IMR-90 (cell line): ENCODE data around the gene ZNHIT6. TPM values are rescaled to one million over a fixed set of nuclear protein-coding genes. Genes with fewer than 3 reads are reported as not detected.
A peak's percentile ranks its signal among the peaks of the same experiment; 100 is the strongest.

Experiments
- ATAC-seq: fragments of 200-7000 bp; cut with Tn5 transposase; 2 replicates; pipeline ENCODE4 v1.9.1; 2020; ENCODE audit warnings: low read depth, mild to moderate bottlenecking, moderate library complexity
- BruUV-seq: library from RNA; stranded (reverse); fragments of 400-500 nt; replicated peaks from 2 replicates; lab custom pipeline; 2021; lab: Mats Ljungman, UMichigan
- CTCF ChIA-PET: fragments of 300-600 bp; formaldehyde crosslinking; extraction: SDS; loops from one replicate; lab custom pipeline; 2021; ENCODE audit warnings: antibody characterized with exemption; lab: Yijun Ruan, JAX
- POLR2A ChIA-PET: fragments of 300-600 bp; sonication (Branson Sonifier 250); formaldehyde crosslinking; loops from one replicate; lab custom pipeline; 2022; ENCODE audit warnings: antibody characterized with exemption; ENCODE audit not compliant: unreplicated experiment; lab: Charles Lee
- DNase-seq: peaks from one replicate; pipeline ENCODE4 v3.0.0; 2013
- H2AFZ ChIP-seq: replicated peaks from 2 replicates; pipeline ENCODE3; 2013; ENCODE audit warnings: low read length, mild to moderate bottlenecking; ENCODE audit not compliant: poor library complexity
- H2AK5ac ChIP-seq: 2 replicates; pipeline ENCODE4 v1.6.1; 2013; ENCODE audit warnings: low read depth, low read length, inconsistent platforms
- H2AK9ac ChIP-seq: replicated peaks from 2 replicates; pipeline ENCODE3; 2013; ENCODE audit warnings: mild to moderate bottlenecking, low read depth, low read length, moderate library complexity; ENCODE audit not compliant: poor library complexity
- H2BK120ac ChIP-seq: 2 replicates; pipeline ENCODE4 v1.6.1; 2013; ENCODE audit warnings: low read depth, low read length, inconsistent platforms
- H2BK15ac ChIP-seq: 3 replicates; pipeline ENCODE4 v1.6.1; 2013; ENCODE audit warnings: low read depth, low read length, inconsistent platforms
- H2BK20ac ChIP-seq: 2 replicates; pipeline ENCODE4 v1.6.1; 2013; ENCODE audit warnings: low read depth, mild to moderate bottlenecking, inconsistent platforms, low read length, moderate library complexity
- H2BK5ac ChIP-seq: 2 replicates; pipeline ENCODE4 v1.6.1; 2013; ENCODE audit warnings: mild to moderate bottlenecking, low read depth, low read length, inconsistent platforms; ENCODE audit not compliant: poor library complexity, severe bottlenecking
- H3K14ac ChIP-seq: replicated peaks from 2 replicates; pipeline ENCODE4 v1.6.1; 2013; ENCODE audit warnings: low read depth, low read length, inconsistent platforms
- H3K18ac ChIP-seq: 2 replicates; pipeline ENCODE4 v1.6.1; 2013; ENCODE audit warnings: low read depth, low read length, control low read depth
- H3K23ac ChIP-seq: 2 replicates; pipeline ENCODE4 v1.6.1; 2013; ENCODE audit warnings: low read depth, low read length, inconsistent platforms
- H3K27ac ChIP-seq: 2 replicates; pipeline ENCODE4 v1.5.1; 2013; ENCODE audit warnings: mild to moderate bottlenecking, control low read depth, low read length; ENCODE audit not compliant: insufficient read depth
- H3K27me3 ChIP-seq: 2 replicates; pipeline ENCODE4 v1.6.1; 2013; ENCODE audit warnings: low read length; ENCODE audit not compliant: control insufficient read depth, insufficient read depth
- H3K36me3 ChIP-seq: 2 replicates; pipeline ENCODE4 v1.6.1; 2013; ENCODE audit warnings: low read length, mixed read lengths; ENCODE audit not compliant: control insufficient read depth, insufficient read depth
- H3K4ac ChIP-seq: 2 replicates; pipeline ENCODE4 v1.6.1; 2013; ENCODE audit warnings: low read depth, low read length, inconsistent platforms
- H3K4me1 ChIP-seq: 2 replicates; pipeline ENCODE4 v1.6.1; 2013; ENCODE audit warnings: low read length, mixed read lengths; ENCODE audit not compliant: control insufficient read depth, insufficient read depth
- H3K4me2 ChIP-seq: 2 replicates; pipeline ENCODE4 v1.6.1; 2013; ENCODE audit warnings: low read depth, mild to moderate bottlenecking, control low read depth, low read length, moderate library complexity
- H3K4me3 ChIP-seq: 2 replicates; pipeline ENCODE4 v1.5.1; 2013; ENCODE audit warnings: low read depth, mild to moderate bottlenecking, control low read depth, low read length, moderate library complexity; ENCODE audit not compliant: insufficient read depth
- H3K56ac ChIP-seq: 2 replicates; pipeline ENCODE4 v1.6.1; 2013; ENCODE audit warnings: low read length, inconsistent platforms; ENCODE audit not compliant: insufficient read depth; ENCODE audit errors: extremely low read depth
- H3K79me1 ChIP-seq, 2 experiments: 2 replicates each; pipeline ENCODE4 v1.6.1; 2013; ENCODE audit warnings: low read length in 2 of 2, inconsistent platforms in 1 of 2, low read depth in 1 of 2
- H3K9ac ChIP-seq: 2 replicates; pipeline ENCODE4 v1.6.1; 2013; ENCODE audit warnings: low read depth, low read length, control low read depth
- H3K9me1 ChIP-seq: 2 replicates; pipeline ENCODE4 v1.6.1; 2013; ENCODE audit warnings: low read length, inconsistent platforms; ENCODE audit not compliant: insufficient read depth
- H3K9me3 ChIP-seq: 2 replicates; pipeline ENCODE4 v1.6.1; 2013; ENCODE audit warnings: low read length; ENCODE audit not compliant: control insufficient read depth, insufficient read depth
- H4K20me1 ChIP-seq: 2 replicates; pipeline ENCODE4 v1.6.1; 2013; ENCODE audit warnings: low read length, inconsistent platforms; ENCODE audit not compliant: insufficient read depth
- H4K5ac ChIP-seq: 2 replicates; pipeline ENCODE4 v1.6.1; 2013; ENCODE audit warnings: mild to moderate bottlenecking, low read depth, low read length, control low read depth
- H4K8ac ChIP-seq, 2 experiments: 2 replicates each; pipeline ENCODE4 v1.6.1; 2013; ENCODE audit warnings: low read depth in 2 of 2, low read length in 2 of 2, control low read depth in 1 of 2, inconsistent platforms in 1 of 2
- H4K91ac ChIP-seq: 2 replicates; pipeline ENCODE4 v1.6.1; 2013; ENCODE audit warnings: low read depth, low read length, inconsistent platforms; ENCODE audit not compliant: insufficient read depth
- BHLHE40 ChIP-seq: fragments of 150-350 bp; IDR thresholded peaks from 2 replicates; pipeline ENCODE4 v1.6.1; 2016; ENCODE audit warnings: mild to moderate bottlenecking, low read depth, low read length
- MAFK ChIP-seq: IDR thresholded peaks from 2 replicates; pipeline ENCODE4 v1.6.1; 2012; ENCODE audit warnings: low read depth, low read length, improper control_type of control experiment
- MAZ ChIP-seq: IDR thresholded peaks from 2 replicates; pipeline ENCODE4 v1.6.1; 2012; ENCODE audit warnings: low read depth, mild to moderate bottlenecking, low read length, improper control_type of control experiment, moderate library complexity, borderline replicate concordance
- NFE2L2 ChIP-seq: fragments of 150-350 bp; IDR thresholded peaks from 2 replicates; pipeline ENCODE4 v1.6.1; 2016; ENCODE audit warnings: low read depth, mild to moderate bottlenecking, low read length
- RFX5 ChIP-seq: IDR thresholded peaks from 2 replicates; pipeline ENCODE4 v1.8.0; 2012; ENCODE audit warnings: low read depth, mild to moderate bottlenecking, low read length, moderate library complexity
- WGBS, 2 experiments: methylation state at CpG; one replicate each; pipeline versions ENCODE4 v1.1.5 to v1.1.7; 2013; ENCODE audit warnings: missing lambda C conversion rate in 2 of 2; ENCODE audit not compliant: insufficient read length in 1 of 2; ENCODE audit errors: extremely low coverage in 2 of 2; 5-methylcytosine and 5-hydroxymethylcytosine counted together
- dilution Hi-C: fragments of 300-500 bp; cut with HindIII; formaldehyde crosslinking; loops from one replicate; pipeline ENCODE4 v1.14.3; 2018; ENCODE audit warnings: low sequenced_read_pairs; ENCODE audit not compliant: unreplicated experiment
- in situ Hi-C: fragments of 300-500 bp; cut with MboI; formaldehyde crosslinking; loops from 3 replicates; pipeline ENCODE4 v1.14.3; 2019; ENCODE audit warnings: low sequenced_read_pairs, inconsistent platforms, mixed read lengths
- intact Hi-C: fragments of 100-400 bp; cut with micrococcal nuclease; formaldehyde crosslinking; loops from 2 replicates; pipeline ENCODE4 v1.10.0; 2022
- polyA plus RNA-seq, 3 experiments: library from polyadenylated mRNA; depleted of rRNA; stranded (reverse); fragments of >200 nt; gene quantifications; 2 replicates each; pipeline ENCODE4 v1.2.3, GENCODE V29; 2012; ENCODE audit warnings: low replicate concordance in 1 of 3
- total RNA-seq: library from RNA; depleted of rRNA; stranded (reverse); fragments of >200 nt; gene quantifications from 2 replicates; pipeline ENCODE4 v1.2.3, GENCODE V29; 2012

ZNHIT6 gene
- total and polyA plus RNA-seq, 2 of the 4 experiments (the other 2 are of a cell fraction): 9.0 to 13.7 TPM

DNA sequence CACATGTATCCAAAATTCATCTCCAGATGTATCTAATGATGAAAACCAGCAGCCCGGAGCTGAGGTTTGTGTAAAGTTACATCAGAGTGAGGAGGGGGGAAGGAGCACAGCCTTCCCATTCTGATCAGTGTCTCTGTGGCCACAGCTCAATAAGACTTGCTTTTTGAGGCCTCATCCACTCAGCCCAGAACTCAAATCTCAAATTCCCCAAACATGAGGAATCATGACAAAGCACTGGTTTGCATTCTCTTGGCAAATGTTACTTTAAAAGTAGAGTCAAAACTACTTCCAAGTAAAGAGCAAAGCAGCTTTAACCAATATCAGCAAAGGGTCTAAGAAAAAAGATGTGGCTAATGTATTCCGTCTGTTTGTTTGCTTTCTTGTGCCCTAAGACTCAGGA is 96.8 kb downstream of the ZNHIT6 start:
- H3K36me3 ChIP-seq: no peaks in the 10 kb centered on the region
- H2BK15ac ChIP-seq: peak overlapping the region; percentile 88
- in situ Hi-C loops (loop anchor here (5.0 kb wide), 1 partner anchor 81 kb away; no protein-coding TSS in a partner anchor), intact Hi-C loops (loop anchor here (10.0 kb wide), 1 partner anchor 273 kb away; no protein-coding TSS in a partner anchor), dilution Hi-C loops (no loop called here)
- H4K5ac ChIP-seq: peak overlapping the region; percentile 99
- peak overlapping the region; percentile 64 for H3K4me2 ChIP-seq
- H3K4ac ChIP-seq: peak overlapping the region; percentile 97
- peak overlapping the region; percentile 86 to 96 for H4K8ac ChIP-seq
- TF ChIP-seq RFX5: no peak
- peak; percentile 78 for TF ChIP-seq NFE2L2
- TF ChIP-seq MAFK: 0 out of 2 replicates have a peak, but pooled peaks have one; percentile 6
- TF ChIP-seq BHLHE40: no peak
- peak; percentile 79; the same call in 1 of the 2 replicates for TF ChIP-seq MAZ
- no peaks in the 10 kb centered on the region for H3K9me3 ChIP-seq
- H3K27me3 ChIP-seq: no peaks in the 10 kb centered on the region
- peak overlapping the region; percentile 96 for H3K23ac ChIP-seq
- WGBS, 2 experiments: no CpG with 5 or more reads among the region's 2 CpGs
- peak; percentile 93 for DNase-seq
- H2BK120ac ChIP-seq: peak overlapping the region; percentile 97
- H3K9me1 ChIP-seq: peaks cover 20% of the 10 kb centered on the region
- TSS peak; percentile 89 for BruUV-seq
- peak overlapping the region; percentile 95 for H3K14ac ChIP-seq
- H3K79me1 ChIP-seq: peaks cover 7 to 20% of the 10 kb centered on the region in 2 experiments
- no peaks in the 10 kb centered on the region for H4K20me1 ChIP-seq
- H2AK9ac ChIP-seq: peak overlapping the region; percentile 70
- H3K56ac ChIP-seq: peak overlapping the region; percentile 98
- ChIA-PET POLR2A (interaction anchor here (0.6 to 3.1 kb wide), 6 partner anchors 18 to 388 kb away, joined by 3 to 39 read pairs (median 12); partner anchors contain the start of gene CCN1), CTCF (interaction anchor here (0.6 to 1.6 kb wide), 3 partner anchors 16 to 62 kb away, joined by 4 to 6 read pairs (median 5); no protein-coding TSS in a partner anchor)
- H2AFZ ChIP-seq: no peak overlapping the region
- peak overlapping the region; percentile 99 for H3K27ac ChIP-seq
- peak overlapping the region; percentile 96 for H2AK5ac ChIP-seq
- peak overlapping the region; percentile 92 for H2BK20ac ChIP-seq
- peak overlapping the region; percentile 98 for H2BK5ac ChIP-seq
- H3K9ac ChIP-seq: peak overlapping the region; percentile 90
- peak overlapping the region; percentile 99 for H3K18ac ChIP-seq
- peak; percentile 28 for ATAC-seq
- no peak overlapping the region for H3K4me3 ChIP-seq
- H4K91ac ChIP-seq: peak overlapping the region; percentile 96
- peaks cover 32% of the 10 kb centered on the region for H3K4me1 ChIP-seq
